Stimulated activated CD4-positive, alpha-beta T cell treated with anti-CD3 and anti-CD28 coated beads, Interleukin-12 subunit alpha, Interleukin-12 subunit beta, amount 100 ng/mL, for 48 hours (primary cell): ENCODE results near the gene KCTD6.

Experiments used
- DNase-seq, 3 donors: peaks; one replicate each; pipeline ENCODE4 v3.0.0-alpha.2; 2020; ENCODE audit warnings: low read depth in 2 of 3, low spot score in 1 of 3

The KCTD6 gene

DNA sequence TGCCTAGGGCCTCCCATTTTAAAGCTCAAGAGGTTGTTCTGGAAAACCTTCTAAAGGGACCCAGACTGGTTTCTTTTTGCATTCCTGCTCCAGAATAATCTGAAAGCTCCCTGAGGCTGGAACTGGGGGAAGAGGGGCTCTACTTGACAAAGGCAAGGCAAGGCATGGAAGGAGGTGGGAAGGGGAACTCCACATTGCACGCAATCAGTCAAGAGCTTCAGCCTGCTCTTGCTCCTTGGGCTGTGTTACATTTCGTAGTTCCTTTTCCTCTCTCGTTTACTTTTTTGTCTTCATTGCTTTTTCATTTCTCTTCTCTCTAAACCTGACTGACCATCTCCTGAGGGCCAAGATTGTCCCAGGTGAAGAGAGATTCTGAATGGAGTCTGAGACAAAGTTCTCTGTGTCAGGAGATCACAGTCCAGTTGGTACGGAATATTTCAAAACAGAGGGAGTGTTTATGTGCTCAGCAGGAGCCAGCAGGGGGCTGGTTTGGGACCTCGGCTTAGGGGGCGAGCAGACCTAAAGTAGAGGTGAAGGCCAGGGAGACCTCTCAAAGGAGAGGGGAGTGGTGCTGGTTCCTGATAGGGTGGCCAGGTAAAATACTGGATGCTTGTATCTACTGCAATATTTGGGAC, 6.0 kb upstream of the KCTD6 start:
- no peak for DNase-seq

DNA sequence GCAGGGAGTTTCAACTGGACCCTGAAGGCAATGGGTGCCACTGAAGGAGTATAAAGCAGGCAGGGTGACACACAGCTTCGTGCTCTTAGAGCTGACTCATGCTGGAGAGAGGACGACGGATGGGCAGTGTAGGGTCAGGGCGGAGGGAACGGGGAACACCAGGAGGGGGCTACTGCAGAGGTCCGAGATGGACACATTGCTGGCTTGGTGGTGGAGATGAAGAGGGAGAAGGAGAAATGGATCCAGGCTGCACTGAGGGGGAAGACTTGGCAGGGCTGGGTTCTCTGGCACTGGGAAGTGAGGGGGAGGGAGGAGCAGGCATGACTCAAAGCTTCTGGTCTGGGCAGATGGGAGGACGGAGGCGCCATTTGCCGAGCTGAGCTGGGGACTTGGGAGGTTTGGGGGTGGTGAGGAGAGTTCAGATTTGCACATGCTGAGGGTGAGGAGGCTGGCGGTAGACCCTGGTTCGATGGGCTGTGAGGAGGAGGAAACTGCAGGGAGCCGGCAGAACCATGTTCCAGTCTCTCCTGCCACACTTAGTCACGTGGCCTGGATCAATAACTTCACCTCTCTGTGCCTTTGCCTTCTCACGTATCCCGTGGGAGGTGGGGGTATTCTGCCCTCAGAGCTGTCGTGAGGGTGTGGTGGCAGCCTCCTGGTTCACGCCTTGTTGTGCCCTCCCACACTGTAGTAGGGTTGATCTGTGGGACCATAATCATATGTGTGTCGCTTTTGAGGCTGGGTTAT, 4.6 kb upstream of the KCTD6 start:
- DNase-seq, result no peak

DNA sequence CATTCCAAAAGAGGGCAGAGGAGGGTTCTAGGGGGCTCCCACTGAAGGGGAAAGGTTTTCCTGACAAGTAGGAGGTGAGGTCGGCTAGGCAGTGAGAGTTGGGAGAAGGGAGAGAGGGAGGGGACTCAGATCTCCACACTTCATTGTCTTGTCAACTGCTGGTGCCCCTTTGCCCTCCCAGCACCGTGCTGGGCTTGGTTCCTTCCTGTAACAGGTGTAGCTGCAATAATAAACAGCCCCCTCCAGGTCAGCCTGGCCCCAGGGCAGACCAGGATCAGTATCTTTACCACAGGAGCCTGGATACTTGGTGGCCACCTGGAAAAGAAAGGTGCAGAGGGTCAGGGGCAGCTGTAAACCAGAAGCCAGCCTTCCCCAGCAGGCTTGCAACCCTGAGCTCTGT, 2.9 kb upstream of the KCTD6 start:
- no peak for DNase-seq

DNA sequence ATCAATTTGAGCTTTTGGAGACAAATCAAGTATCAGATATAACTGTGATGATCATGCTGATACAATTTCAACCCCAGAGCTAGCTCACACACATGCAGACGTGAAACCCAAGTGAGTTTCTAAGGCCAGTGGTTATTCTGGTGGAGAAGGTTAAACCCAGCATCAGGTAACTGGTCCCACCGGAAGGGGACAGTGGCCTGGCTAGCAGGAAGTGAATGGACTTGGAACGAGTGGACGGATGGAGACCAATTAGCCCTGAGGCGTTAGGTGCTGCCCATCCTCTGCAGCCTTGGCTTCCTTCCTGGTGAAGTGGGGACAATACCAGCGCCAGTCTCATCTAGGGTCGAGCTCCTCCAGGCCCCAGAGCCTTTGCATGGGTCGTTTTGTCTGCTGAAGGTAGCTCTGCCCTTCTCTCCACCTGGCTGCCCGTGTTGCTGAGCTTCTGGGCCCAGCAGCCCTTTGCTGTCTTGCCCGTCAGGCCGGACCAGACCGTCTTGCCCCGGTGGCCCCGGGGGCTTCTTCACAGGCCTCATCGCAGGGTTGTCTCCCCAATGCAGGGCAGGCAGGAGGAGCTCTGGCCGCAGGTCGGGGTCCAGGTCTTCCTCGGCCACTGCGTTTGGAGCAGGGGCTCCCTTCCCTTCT, 915 bp upstream of the KCTD6 start:
- DNase-seq, result no peak

DNA sequence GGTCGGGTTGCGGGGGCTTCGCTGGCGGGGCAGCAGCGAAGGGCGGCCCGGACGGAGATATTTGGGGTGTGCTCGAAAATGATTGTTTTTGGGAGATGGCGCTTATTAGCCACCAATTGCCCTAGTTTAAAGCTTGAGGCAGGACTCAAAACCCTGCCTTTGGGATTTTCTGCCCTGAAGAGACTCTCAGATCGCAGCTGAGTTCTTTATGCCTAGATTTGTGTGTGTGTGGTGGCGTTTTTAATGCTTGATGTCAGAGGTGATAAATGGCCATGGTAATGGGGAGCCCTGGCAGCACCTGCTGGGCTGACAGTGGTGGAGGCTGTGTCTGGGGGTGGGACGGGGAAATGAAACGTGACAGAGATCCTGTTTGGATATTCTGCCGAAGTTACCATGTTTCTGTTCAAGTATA, 604 bp downstream of the KCTD6 start:
- peak in 1 of 3 donors; percentile 20 for DNase-seq

DNA sequence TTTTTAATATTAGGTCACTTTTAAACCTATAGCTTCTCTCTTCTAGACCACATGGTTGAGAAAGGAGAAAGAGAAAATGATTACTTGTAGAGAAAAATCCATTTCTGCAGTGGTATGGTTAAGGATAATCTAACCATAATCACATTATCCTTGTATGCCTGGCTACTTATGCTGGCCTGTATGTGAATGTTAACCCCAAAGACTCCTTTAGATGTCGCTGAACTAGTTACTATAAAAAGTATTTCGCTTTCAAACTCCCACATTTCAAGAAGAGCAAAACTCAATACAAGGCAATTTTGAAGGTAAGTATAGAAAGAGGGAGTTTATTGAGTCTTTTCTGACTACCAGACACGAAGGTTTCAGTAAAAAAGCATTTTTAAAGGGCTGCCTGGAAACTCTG, 2.2 kb downstream of the KCTD6 start:
- DNase-seq, result no peak

DNA sequence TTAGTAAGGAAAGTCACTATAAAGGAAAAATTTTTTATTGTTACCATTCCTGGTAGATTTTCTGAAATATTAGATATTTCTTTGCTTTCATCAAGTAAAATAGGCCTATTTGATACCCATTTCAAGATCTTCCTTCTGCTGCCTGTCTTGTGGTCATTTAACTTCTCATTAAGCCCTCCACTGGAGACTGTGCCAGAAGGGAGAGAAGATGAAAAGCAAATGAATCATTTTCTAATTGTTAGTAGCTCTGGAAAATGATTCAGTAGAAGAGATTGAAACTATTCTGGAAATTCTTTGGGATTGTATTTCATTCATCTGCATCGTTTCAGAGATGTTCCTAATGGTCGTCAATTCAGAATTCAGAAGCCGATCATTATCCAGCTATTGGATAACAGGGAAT, 3.2 kb downstream of the KCTD6 start:
- DNase-seq, result no peak

DNA sequence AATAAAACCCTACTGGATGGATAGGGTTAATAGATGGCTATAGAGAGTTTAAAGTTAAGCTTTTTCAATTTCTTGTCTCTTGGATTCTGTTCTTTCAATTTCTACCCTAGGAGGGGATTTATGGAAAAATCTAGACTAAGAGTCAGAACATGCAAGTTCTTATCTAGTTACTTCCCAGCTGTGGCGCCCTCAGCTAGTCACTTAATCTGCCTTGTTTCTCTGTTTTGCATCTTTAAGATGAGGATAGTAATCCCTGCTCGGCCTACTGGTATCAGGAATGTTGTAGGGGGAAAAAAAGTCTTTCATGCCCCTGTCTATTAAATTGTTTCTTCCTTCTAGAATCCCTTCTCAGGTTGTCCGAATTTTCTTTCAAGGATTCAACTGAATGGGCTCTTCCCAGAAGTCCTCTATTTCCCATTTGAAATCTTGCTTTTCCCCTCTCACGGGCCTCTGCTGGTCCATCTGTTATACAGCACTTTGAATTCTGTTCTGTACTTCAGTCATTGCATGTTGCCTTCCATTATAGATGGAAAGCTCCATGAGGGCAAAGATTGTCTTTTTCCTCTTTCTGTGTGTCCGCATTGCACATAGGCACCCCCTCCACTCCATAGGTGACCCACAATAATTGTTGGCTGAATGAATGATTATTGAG, 4.4 kb downstream of the KCTD6 start:
- no peak for DNase-seq

DNA sequence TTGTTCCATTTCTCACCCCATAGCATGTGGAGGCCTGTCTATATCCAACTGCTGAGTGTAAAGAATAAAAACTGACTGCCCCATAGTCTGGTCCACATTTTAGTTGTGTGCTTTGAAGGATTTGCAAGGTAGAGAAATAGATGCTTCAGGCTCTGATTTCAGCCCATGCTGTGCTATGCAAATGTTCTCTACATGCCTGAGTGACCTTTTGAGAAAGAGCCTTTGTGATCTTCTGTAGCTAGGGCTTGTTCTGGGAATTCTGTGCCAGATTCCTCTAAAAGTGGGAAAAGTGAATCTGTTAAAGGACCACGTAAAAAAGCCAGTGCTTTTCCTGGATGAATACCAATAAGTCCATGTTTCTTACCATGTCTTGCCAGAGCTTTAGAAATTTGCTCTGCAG, 5.2 kb downstream of the KCTD6 start:
- DNase-seq, result no peak

DNA sequence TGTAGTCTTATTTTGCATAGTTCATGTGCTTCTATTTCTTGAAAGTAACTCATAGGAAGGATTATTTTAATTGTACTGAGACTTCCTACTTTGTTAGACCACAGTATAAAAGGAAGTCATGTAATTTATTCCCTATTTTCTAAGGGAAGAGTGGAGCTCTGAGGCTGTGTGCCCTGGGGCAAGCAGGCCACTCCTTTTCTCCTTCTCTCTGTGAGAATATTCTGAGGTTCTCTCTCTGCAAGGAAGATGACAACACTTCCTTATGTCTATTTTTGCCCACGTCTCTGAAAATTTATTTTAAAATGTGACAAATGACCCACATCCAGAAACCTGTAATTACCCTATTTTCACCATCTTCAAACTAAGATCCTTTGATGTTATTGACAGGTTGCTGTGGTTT, 11.0 kb downstream of the KCTD6 start:
- DNase-seq, result no peak

DNA sequence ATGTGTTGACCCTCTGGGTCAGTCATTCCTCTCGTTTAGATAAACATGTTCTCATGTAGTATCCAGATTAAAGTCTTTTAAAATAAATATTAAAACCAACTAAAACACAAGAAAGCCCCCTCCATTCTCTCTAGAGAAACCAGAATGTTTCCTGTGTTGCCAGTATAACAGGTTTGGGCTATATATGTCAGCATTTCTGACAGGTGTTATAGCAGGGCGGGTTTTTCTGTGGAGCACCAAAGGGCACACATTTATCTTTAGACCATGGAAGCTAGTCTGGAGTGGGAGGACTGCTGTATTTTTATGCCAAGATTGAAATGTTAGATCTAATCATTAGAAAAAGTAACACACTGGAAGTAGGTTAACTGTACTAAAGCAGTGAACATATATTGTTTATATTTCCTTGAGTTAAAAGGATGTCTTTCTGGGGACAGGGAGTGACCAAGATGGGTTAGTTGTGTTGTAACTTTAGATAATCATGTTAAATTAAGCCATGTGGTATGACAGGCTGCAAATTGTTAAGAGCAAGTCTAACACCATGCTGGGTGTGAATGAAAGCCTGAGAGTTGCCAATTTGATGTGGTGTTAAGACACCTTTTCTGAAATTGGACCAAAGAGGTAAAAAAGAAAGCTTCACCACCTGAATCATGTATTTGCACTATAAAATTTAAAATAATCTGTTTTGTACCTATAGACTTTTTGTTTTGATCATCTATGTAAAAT, 15.6 kb downstream of the KCTD6 start:
- DNase-seq, result no peak

DNA sequence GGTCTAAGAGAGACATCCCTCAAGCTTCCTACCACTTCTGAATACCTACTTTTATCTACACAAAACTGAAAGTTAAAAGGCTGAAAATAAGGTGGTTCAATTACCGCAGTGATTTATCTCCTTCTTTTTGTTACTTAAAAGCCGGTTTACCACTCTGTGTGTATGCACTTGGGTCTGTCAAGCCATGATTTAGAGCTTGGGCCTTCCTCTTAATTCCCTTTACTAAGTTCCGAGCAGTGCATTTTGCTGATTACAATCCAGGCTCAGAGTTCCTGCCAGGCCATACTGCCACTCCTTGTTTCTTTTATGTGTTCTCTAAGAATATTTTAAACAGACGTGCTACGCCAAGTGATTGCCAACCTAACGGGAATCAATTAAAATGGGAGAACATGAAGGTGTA, 16.5 kb downstream of the KCTD6 start:
- no peak for DNase-seq

DNA sequence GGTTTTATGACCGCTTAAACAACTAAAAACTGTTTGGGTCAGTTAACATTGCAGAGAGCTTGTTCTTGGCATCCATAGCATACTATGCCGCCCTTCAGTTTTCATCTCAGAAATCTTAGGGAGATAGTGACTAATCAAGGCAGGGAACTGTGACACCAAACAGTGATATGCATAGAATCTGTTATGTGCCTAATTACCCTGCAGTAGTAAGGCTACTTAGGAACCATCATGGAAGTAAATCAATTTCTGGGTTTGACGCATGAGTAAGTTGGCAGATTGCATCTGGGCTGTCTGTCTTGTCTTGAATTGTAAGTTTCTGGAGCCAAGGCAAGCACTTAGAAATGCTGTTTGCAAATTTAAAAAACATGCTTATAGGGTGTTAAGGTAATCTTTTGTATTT, 22.5 kb downstream of the KCTD6 start:
- DNase-seq, result no peak

DNA sequence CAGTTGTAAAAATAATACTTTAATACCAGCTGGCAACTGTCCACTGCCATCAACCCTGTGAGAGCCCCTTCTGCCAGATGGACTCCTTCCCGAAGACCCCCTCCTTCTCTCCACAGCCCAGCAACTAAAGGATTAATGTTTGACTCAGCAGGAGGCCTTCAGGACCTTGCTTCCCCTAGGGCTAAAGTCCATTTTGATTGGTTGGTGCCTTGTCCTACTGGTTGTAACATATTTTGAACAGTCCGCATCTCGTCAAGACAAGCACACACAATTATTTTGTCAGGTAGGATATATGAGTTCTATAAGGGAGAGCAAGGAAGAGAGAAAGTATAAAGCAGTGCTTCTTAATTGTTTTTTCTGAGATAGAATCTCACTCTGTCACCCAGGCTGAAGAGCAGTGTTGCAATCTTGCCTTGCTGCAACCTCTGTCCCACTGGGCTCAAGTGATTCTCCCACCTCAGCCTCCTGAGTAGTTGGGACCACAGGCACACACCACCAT, 26.4 kb downstream of the KCTD6 start:
- DNase-seq, result no peak

DNA sequence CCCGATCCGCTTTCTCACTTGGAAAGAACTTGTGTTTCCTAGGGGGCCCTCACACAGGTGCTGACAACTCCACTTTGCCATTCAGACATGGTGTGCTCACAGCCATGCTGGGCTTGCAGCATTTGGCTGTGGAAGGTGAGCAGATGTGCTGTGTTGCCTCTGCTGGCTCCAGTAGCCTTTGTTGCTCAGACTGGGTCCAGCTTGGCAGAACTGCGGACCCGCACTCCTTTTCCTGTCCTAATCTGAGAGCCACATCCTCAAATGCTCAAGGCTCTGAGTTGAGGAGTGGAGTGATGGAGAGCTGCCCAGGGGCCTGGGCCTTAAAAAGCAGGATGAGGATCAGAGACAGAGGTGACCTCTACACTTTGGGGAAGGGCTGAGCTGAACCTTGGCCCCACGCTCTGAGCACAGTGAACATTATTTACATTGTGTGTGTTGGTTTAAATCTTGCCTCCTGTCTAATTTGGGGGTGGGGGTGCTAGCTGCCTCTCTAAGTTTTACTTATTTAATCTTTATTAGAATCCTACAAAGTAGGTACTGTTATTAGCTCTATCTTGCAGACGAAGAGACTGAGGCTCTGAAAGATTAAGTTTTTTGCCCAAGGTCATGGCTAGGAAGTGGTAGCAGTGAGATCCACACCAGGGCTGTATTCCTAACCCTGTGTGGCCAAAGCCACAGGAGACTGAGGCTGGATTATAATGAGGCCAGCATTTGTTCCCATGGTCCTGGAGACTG, 27.9 kb downstream of the KCTD6 start:
- DNase-seq, result no peak

DNA sequence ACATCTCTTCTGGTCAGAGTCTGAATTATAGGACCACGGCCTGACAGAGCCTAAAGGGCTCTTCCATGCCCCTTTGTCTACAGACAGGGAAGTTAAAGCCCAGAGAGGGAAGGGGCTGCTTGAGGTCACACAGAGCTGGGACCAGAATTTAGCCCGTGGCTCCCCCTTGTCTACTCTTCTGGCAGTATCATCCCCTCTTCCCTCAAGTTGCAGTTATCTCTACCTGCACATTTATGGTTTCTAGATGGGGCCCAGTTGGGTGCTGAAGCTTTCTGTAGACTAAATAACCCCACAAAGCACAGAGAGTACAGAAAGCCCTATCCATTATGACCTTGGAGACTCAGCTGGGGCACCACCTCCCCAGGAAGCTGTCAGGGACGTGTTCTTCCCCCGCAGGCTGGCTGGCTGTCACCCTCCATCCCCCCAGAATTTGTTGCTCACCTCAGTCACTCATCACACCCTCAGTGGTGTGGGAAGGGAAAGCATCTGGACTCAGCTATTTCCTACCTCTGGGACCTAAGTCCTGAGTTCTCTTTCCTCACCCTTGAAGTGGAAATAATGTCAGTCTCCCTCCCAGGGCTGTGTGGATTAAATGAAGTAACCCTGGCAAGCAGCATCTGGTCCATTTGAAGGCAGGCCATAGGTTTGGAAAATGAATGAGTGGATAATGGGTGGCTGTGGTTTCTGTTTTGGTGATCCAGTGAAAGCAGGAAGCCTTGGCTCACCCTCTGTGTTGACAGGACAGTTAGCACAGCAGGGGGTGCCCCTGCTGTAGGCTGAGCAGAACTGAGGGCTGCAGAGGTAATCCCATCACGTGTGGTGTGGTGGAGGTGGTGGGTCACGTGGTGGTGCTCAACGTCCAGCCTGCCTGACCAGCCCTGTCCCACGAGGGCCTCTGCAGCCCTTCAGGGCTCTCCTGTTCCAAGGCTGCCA, 28.8 kb downstream of the KCTD6 start:
- DNase-seq, result no peak

DNA sequence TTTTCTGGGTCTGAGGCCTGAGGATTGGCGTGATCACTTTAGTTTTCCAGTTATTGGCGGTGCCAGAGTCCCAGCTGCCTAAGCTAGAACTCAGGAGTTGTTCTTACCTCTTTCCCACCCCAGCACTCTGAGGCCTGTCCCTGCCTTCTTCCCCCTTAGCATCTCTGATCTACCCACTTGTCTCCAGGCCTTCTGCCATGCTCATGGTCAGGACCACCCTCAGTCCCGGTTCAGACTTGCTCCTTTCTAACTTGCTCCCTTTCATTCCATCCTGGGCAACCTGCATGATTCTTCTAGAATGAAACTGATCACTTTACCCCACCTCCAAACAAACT, 29.4 kb downstream of the KCTD6 start:
- DNase-seq, result no peak

DNA sequence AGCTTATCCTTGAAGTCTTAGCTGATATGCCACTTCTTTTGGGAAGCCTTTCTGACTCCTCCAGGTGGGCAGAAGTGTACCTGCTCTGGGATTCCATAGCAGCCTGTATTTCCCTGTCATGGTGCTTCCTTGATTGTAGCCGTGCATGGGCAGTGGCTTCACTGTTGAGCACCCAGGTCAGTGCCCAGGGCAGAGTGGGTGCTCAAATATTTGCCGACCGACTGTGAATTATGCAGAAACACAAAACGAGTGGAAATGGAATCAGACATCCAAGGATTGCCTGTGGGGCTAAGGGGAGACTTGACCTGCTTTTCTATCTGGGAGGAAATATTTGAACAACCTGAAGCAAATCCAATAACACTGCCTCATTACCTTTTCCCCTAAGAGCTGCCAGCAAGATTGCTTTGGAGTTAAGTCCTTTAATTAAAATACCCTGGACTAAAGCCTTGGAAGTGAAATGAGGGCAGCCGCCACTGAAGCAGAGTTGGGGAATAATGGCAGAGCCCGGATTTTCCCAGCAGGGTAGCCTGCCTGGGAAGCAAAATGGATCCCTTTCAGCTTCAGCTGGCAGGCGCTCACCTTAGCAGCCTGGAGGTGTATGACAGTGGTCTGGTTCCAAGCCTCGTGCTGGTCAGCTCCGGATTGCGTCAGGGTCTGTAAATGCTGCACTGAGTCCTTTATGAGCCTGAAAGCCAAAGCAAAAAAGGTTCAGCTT, 30.2 kb downstream of the KCTD6 start:
- no peak for DNase-seq
